Caki2 (cell line): ENCODE data around the gene PHC2. TPM values are rescaled to one million over a fixed set of nuclear protein-coding genes. Genes with fewer than 3 reads are reported as not detected.

ENCODE experiments used
- DNase-seq: peaks from one replicate; pipeline ENCODE4 v3.0.0-alpha.2; 2015; ENCODE audit warnings: low read depth
- in situ Hi-C: cut with HindIII; loops from 2 replicates; pipeline ENCODE4 v1.10.0; 2016; ENCODE audit warnings: low sequenced_read_pairs, low pct_unique_long_range_greater_than_20kb, mixed read lengths
- total RNA-seq: library from RNA; depleted of rRNA; stranded (reverse); fragments of >200 nt; shearing (Covaris generic); gene quantifications from 2 replicates; pipeline ENCODE4 v1.2.3, GENCODE V29; 2014; ENCODE audit warnings: low replicate concordance

The PHC2 gene
- total RNA-seq, 1 experiment from 2014 or later = 82.5 TPM

DNA sequence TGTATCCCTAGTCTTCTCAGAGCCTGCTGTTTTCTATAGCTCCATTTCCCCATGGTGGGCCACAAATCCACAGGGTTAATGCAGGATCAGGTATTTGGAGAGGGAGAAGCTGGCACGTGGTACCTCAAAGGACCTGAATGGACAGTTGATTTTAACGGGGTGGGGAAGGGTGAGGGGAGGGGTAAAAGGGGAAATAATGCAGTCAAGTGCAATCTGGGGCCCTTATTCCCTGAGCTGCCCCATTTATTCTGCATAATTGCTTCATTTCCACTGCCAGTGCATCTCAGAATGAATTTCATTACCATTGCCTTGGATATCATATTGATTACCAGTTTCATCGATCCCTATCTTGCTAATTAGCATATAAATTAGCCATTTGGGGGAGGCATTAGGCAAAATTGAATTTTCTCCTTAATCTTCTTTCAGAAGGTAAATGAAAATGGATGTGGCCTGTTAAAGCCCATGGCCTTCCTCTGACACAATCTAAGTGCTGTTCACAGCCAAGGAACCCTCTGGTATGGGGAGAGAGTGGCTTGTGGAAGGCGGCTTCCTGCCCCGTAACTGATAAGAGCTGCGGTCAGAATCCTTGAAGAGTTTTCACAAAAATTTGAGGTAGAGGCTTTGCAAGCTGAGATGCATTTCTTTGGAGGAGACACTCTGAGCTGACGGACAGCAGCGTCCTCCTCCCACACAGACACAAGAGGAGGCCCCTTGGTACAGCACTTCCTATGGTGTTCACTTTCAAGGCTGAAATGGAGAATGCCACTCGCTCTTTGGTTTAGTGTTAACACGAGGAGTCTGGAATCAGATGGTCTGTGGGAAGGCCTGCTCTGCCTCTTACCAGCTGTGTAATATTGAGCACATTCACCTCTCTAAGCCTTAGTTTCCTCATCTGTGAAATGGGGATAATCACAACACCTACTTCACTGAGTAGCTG is 34.4 kb downstream of the PHC2 start:
- no peak for DNase-seq
- in situ Hi-C loops = no loop called here

DNA sequence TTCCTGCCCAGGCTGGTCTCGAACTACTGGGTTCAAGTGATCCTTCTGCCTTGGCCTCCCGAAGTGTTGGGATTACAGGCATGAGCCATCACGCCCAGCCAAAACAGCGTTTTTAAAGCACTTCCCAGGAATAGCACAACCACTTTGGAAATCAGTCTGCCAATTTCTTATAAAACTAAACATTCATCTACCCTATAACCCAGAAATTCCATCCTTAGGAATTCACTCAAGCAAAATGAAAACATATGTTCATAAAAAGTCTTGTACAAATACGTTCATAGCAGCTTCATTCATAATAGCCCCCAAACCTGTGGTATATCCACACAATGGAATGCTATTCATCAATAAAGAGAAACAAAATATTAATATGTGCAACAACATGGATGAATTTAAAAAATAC is 36.1 kb downstream of the PHC2 start:
- DNase-seq = no peak
- in situ Hi-C loops = no loop called here

DNA sequence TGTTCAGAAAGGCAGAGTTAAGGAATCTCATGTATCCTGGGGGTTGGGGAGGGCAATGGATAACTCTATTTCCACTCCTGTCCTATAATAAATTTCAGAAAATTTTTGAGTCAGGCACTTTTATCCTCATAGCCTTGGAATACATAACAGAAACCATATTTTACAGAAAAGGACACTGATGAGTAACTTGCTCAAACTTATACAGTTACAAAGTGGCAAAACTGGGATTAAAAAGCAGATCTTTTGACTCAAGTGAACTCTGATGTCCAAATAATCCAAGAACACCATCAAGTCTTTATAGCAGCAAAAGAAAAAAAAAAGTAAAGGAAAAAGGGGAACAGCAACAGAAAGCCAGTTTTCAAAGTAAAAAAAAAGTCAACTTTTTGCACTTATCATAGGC is 36.9 kb downstream of the PHC2 start:
- no peak for DNase-seq
- in situ Hi-C loops = no loop called here

DNA sequence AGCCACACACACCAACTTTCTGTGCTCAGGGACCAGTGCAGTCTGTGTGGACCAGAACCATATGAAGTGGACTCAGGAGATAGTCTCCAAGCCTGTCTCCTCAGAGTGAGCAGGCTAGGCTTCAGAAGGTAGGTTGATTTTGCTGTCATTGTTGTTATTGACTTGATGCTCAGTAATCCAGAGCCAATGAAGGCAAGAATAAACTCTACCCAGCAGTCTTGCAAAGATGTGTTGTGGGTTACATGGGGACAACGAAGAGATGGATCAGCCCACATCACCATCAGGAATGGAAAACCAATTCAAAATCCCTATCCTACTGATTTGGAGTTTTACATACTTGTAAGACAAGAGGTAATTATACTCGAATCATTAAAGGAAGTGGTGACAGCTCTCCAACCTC is 37.4 kb downstream of the PHC2 start:
- no peak for DNase-seq
- in situ Hi-C loops = no loop called here

DNA sequence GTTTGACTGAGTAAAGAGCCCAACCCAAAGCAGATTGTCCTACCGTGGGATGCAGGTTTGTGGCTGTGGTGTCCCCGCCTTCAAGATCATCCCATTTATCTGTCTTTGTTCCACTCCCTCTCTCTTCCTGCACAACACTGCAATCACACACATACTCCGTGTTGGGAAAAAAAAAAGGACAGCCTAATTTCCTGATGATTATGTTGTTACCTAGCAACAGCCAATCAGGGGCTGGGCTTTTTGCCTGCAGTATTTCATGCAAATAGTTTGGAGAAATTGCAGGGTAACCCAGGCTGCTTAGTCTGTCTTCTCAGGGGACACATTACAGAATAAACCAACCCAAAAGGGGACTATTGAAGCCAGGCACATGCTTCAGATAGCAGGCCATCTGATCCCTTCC is 38.3 kb downstream of the PHC2 start:
- no peak for DNase-seq
- in situ Hi-C loops = no loop called here

DNA sequence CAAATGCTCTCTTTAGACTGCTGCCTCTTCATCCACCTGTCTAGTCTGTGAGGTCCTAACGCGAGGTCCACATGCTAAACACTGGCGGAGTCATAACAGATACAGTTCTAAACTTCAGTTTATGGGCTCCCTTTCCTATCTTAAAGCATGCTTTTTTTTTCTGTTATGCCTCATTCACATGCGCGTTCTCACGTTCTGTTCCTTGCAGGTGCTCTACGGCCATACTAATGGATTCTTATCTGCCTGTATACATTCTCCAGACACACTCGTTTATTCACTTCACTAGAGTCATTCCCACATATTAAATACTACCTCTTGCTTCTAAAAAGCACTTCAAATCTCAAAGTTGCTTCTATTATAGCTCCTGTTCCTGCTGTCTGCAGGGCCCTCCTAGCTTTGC is 38.7 kb downstream of the PHC2 start:
- in situ Hi-C loops = no loop called here
- DNase-seq = no peak

DNA sequence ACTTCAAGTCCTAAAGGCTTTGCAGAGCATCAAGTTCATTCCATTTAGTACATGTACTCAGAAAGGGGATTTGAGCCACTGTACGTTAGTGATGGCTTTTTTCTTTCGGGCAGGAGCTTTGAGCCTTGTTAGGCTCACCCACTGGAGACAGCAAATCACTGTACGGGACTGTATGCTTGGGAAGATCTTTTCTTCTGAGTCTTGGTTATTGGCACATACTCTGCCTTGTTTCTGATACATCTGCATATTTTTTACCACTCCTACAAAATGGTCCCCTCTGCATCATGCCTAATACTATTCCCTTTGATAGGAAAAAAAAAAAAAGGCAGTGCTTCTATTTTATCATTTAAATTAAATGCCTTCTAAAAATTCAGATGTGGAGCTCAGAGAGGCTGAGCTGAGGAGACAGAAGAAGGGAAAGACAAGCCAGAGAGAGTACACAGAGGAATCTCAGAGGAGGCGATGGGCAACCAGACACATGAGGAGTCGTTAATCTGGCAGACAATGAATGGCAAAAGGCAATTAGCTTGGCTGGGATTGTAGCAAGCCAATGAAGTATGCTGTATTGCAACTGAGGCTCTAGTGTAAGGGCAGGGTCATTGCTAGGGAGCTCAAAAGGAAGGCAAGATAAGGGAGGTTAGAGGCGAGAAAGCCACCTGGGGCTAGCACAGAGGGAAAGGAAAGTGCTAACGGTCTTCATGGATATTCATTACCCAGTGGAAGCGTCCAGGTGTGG is 39.4 kb downstream of the PHC2 start:
- in situ Hi-C loops = no loop called here
- no peak for DNase-seq

DNA sequence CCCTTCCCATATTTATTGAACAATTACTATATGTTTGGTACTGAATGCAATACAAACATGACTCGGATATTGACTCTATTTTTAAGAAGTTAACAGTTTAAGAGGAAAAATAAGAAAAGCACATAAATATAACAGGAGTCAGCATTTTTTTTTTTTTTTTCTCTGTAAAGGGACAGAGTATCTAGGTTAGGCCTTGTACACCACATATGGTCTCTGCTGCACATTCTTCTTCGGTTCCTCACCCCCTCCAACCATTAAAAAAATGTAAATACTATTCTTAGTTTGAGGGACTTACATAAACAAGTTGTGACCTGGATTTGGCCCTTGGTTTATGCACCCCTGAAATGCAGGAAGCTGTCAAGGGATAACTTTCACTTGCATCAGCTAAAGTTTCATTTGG is 40.4 kb downstream of the PHC2 start:
- no peak for DNase-seq
- in situ Hi-C loops = no loop called here

DNA sequence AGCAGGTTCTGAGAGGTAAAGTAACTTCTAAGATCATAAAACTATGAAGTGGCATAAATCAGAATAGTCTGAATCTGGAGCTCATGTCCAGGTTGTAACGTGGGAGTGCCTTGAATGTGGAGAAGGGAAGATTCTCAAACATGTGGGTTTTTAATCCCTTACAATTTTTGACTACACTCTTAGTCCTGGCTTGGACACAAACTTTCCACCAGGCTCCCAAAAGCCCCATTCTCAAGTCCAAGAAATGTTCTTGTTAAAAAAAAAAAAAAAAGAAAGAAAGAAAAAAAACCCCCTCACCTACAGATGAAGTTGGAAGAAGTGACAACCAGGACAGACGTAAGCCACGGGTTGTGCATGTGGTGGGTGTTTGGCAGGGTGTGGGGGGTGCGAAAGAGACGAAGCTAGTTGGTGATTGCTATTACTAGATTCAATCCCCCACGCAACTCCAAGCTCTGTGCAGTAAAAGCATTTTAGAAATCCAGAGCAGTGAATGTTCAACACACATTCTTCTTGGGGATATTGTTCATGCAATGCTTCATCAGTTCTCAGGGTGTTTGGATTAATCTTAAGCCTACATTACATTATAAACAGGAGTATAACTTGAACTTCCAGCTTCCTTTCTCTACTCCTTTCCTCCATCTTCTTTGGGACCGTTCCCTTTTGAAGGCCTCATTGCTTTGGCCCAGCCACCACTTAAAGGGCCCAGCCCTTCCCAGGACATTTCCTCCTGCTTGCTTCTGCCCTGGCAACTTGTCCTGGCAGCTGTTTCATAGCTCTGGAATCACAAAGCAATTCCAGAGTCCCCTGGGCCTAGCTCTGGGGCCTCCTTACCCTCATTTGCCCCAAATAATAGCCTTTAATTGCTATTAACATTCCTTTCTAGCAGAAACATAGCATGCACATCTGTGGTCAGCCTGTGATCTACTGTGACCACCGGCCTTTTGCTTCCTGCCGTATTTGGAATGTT is 41.8 kb downstream of the PHC2 start:
- no peak for DNase-seq
- in situ Hi-C loops = no loop called here

DNA sequence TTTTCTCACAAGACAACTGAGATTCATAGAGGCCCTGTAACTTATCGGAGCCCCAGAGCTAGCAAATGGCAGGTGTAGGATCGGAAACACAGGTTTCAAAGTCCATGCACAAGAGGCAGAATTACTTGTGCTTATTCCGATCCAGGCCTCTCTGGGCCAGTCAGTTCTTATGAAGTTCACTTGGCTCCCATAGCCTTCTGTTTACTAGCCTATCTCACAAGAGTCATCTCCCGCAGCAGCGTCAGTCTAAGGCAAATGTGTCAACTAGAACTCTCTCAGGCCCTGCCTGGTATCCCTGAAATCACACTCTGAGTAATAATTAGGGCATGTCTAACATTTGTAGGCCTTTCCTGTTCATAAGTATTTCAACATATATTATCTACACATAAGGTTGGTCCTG is 43.3 kb downstream of the PHC2 start:
- in situ Hi-C loops = no loop called here
- no peak for DNase-seq

DNA sequence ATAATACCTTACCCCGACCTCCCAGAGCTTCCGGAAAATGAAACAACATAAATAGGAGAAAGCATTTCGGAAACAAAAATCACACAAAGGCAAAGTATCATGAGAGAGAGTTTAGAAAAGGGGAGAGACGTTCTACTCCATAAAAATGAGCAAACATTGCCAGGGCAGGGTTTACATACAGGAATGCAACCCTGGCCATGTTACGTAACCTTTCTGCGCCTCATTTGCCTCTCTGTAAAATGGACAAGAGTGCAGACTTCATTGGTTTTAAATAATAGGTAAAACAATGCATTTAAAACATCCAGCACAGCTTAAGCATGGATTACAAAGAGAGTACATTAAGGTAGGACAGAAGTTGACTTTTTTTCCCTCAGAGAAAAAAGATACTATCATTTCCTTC is 45.6 kb downstream of the PHC2 start:
- in situ Hi-C loops = no loop called here
- no peak for DNase-seq

DNA sequence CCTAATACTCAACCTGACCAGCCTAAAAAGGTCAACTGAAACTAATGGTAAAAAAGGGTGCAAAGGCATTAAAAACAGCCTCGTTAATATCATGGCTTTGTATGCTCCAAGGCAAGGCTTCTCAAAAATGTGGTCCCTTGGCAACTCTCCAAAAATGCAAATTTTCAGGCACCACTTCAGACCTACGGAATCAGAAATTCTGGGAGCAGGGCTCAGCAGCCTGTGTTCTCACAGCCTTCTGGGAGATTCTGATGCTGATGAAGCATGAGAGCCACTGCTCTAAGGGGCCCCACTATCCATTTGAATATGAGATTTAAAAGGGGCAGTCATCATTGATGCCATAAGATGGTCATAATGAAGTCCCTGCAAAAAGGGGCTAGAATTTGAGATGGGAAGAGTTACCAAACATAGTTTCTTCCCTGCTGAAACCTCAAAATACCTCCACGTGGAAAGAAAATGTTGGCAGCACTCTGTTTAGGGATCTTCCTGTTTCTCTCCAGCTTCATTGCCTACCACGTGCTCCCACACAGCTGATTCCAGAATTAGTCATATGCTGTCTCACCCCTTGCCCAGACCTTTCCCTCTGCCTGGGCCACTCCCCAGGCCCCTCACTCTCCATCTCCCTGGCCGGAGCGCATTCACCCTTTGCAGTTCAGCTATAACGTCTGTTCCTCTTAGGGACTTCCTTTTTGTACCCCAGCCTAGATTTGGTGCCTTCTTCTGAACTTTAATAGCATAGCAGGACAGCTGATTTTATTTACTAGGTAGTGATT is 46.7 kb downstream of the PHC2 start:
- DNase-seq = no peak
- in situ Hi-C loops = no loop called here

DNA sequence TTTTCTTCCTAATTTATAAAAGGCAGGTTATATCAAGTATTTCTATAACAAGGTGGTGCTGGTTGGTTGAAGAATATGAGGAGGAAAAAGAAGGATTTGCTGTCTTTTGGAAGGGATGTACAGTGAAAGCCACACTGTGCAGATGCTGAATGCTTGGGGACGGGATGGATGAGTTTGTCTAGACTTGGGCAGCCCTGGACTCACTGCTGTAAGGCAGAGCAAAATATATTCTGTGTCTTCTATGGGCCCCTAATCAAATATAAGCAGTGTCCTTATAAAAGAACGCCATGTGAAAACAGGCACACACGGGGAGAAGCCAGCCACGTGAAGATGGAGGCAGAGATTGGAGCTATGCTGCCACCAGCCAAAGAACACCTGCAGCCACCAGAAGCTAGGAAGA is 47.4 kb downstream of the PHC2 start:
- DNase-seq = no peak
- in situ Hi-C loops = no loop called here

DNA sequence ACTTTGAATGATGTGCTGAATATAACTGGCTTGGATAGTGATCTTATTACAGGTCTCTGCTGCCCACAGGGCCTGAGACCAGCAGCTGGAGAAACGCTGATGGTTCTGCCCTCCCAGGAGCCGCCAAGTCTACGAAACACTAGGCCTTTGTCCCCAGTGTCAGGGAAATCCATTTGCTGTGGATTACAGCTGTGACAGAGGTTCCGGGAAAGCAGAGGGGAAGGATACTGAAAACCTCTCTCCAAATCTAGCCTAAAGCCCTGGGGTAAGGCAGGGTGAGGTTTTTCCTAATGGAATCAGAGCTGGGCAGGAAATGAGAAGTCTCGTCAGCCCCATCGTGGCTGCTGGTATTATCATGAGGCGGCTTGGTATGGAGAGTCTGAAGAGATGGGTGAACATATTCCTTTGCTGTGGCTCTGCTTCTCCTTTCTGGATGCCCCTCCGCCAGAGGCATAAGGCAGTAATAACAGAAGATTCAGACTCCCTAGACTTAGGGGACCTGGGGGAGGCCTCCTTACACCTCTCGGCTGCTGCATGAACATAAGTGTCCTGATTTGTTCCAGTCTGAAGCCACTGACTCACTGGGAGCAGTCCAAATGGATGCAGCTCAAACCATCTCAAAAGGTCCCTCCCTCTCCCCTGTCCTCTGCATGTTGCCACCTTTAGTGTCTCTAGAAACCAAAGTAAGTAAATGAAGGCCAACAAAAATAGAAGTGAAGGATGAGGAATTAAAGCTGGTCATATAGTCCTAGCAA is 48.1 kb downstream of the PHC2 start:
- no peak for DNase-seq
- in situ Hi-C loops = no loop called here

DNA sequence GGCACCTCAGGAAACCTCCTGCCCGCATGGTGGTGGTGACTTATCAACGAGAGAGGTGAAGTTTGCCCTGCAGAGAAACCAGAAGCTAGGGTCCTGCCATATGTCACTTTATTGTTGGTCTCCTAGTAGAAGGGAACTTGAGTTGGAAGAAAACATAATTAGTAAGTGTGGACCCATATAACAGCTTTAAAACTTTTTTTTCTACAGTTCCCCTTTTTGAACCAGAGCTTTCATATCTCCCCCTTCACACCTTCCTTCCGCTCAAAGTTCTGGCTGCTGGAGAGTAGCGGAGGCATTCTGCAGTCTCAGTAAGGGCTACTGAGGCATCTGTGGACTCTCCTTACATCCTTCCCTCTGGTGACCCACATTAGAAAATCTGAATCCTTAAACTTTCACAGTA is 48.9 kb downstream of the PHC2 start:
- in situ Hi-C loops = no loop called here
- DNase-seq = no peak

DNA sequence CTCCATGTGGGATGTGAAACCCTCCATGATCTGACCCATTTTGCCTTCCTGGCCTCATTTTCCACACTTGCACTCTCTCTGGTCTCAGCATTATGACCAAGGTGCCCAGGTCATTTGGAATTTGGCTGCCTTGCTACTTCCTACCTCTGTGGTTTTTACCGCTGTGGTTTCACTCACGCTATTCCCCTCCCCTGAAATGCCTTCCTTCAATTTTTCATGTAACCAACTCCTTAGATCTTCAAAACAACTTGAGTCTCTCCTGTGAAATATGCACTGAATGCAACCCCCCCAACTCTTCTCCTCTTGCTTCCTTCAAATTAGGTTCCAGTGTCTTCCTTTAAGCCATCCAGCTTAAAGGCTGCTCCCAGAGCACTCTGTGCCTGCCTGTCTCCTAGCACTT is 50.1 kb downstream of the PHC2 start:
- no peak for DNase-seq
- in situ Hi-C loops = no loop called here

DNA sequence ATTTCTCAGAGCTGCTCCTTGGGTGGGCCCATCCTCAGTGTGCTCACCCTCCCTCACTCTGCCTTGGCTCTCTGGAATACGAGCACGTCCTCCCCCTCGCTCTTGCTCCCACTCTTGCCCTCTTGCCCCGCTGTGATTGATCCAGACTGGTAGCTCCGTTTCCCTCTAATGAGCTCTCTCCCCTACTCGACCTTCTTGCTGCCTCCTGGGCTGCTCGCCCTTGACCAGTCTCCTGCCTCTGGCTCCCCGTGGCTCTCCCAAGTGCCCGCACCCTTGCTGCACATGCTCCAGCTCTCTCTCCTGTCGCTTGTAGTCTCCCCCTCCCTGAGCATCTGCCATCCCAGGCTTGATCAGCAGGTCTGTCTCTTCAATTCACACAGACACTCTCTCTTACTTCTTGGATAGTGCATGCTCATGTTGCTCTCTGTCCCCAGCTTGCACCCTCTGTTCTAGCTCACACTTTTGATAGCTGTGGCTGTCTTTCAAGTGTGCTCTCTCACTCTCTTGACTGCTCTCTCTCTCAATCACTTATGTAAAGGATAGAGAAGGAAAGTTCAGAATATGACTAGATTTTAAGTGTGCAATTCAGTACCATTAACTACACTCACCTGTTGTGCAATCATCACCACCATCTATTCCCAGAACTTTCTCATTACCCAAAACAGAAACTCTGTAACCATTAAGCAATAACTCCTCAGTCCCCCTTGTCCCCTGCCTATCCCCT is 51.1 kb downstream of the PHC2 start:
- no peak for DNase-seq
- in situ Hi-C loops = no loop called here
